HepG2 (cell line): ENCODE measurements around the gene PCGF2. TPM values are rescaled to one million over a fixed set of nuclear protein-coding genes. Genes with fewer than 3 reads are reported as not detected.

Experiments used
- ARNTL ChIP-seq: sonication (generic); formaldehyde crosslinking; IDR thresholded peaks from 2 replicates; pipeline ENCODE4 v1.4.0; 2020; ENCODE audit warnings: mild to moderate bottlenecking, missing genetic modification reagents
- CBX1 ChIP-seq: IDR thresholded peaks from one replicate; pipeline ENCODE4 v1.6.1; 2016; ENCODE audit warnings: antibody characterized with exemption, low read depth
- ETV5 ChIP-seq: IDR thresholded peaks from 2 replicates; pipeline ENCODE4 v1.6.1; 2018; ENCODE audit warnings: missing biosample characterization, missing genetic modification reagents, inconsistent platforms, borderline replicate concordance
- FOXP1 ChIP-seq, 2 experiments: fragments of 450-650 bp in 1 of 2; IDR thresholded peaks; 2 replicates each; pipeline ENCODE4 v1.6.1; 2017 to 2018; ENCODE audit warnings: antibody characterized with exemption in 1 of 2
- GATAD1 ChIP-seq: IDR thresholded peaks from 2 replicates; pipeline ENCODE4 v1.6.1; 2016; ENCODE audit warnings: missing genetic modification reagents, missing compliant biosample characterization
- GTF2F1 ChIP-seq: fragments of 150-350 bp; IDR thresholded peaks from 2 replicates; pipeline ENCODE4 v1.6.1; 2014; ENCODE audit warnings: low read length
- IRF1 ChIP-seq: sonication (generic); formaldehyde crosslinking; IDR thresholded peaks from 2 replicates; pipeline ENCODE4 v1.4.0; 2020; ENCODE audit warnings: low read depth, mild to moderate bottlenecking, missing genetic modification reagents
- JUND ChIP-seq: sonication (generic); formaldehyde crosslinking; IDR thresholded peaks from 2 replicates; pipeline ENCODE4 v1.8.0; 2022; ENCODE audit warnings: mild to moderate bottlenecking, missing genetic modification reagents
- KDM2A ChIP-seq: sonication (generic); formaldehyde crosslinking; IDR thresholded peaks from 2 replicates; pipeline ENCODE4 v1.4.0; 2020; ENCODE audit warnings: low read depth, missing genetic modification reagents, borderline replicate concordance
- NCOR1 ChIP-seq: fragments of 200-600 bp; sonication (generic); IDR thresholded peaks from 2 replicates; pipeline ENCODE4 v1.7.0; 2017; ENCODE audit warnings: antibody characterized with exemption, low read length, borderline replicate concordance
- NFE2L1 ChIP-seq: sonication (generic); formaldehyde crosslinking; IDR thresholded peaks from 2 replicates; pipeline ENCODE4 v1.4.0; 2020; ENCODE audit warnings: missing genetic modification reagents, mild to moderate bottlenecking, borderline replicate concordance
- SAP130 ChIP-seq: IDR thresholded peaks from 2 replicates; pipeline ENCODE4 v1.6.1; 2016; ENCODE audit warnings: low read depth
- TBX2 ChIP-seq: sonication (generic); formaldehyde crosslinking; IDR thresholded peaks from 2 replicates; pipeline ENCODE4 v1.5.0; 2020; ENCODE audit warnings: missing genetic modification reagents, mild to moderate bottlenecking, borderline replicate concordance
- TFDP2 ChIP-seq: sonication (generic); formaldehyde crosslinking; IDR thresholded peaks from 2 replicates; pipeline ENCODE4 v1.4.0; 2020; ENCODE audit warnings: missing genetic modification reagents
- TP53 ChIP-seq: sonication (generic); formaldehyde crosslinking; conservative IDR thresholded peaks from 2 replicates; pipeline ENCODE4 v1.4.0; 2020; ENCODE audit warnings: missing genetic modification reagents
- YY1 ChIP-seq: IDR thresholded peaks from 2 replicates; pipeline ENCODE4 v1.6.1; 2011; ENCODE audit warnings: low read length, low read depth, moderate library complexity, mild to moderate bottlenecking; ENCODE audit not compliant: insufficient read depth, insufficient replicate concordance
- ZBTB42 ChIP-seq: sonication (generic); formaldehyde crosslinking; IDR thresholded peaks from 2 replicates; pipeline ENCODE4 v1.5.0; 2020; ENCODE audit warnings: mild to moderate bottlenecking, missing genetic modification reagents
- ZFP1 ChIP-seq: IDR thresholded peaks from 2 replicates; pipeline ENCODE4 v1.6.1; 2016
- ZNF256 ChIP-seq: sonication (generic); formaldehyde crosslinking; conservative IDR thresholded peaks from 2 replicates; pipeline ENCODE4 v1.4.0; 2020; ENCODE audit warnings: missing genetic modification reagents
- ZNF709 ChIP-seq: sonication (generic); formaldehyde crosslinking; IDR thresholded peaks from 2 replicates; pipeline ENCODE4 v1.5.0; 2020; ENCODE audit warnings: mild to moderate bottlenecking, missing genetic modification reagents
- polyA plus RNA-seq, 8 experiments: library from polyadenylated mRNA; depleted of rRNA in 3 of 8; stranded (reverse) in 7 of 8; unstranded in 1 of 8; fragments of >200 nt; fragmentation: Illumina TruSeq in 4 of 8; extraction: Trizol in 4 of 8; gene quantifications; 2 replicates each; pipeline versions ENCODE4 v1.2.1 to v1.2.3, GENCODE V29; 2011 to 2016; ENCODE audit warnings: low read depth in 4 of 8, missing spikeins in 1 of 8, mixed read lengths in 1 of 8; ENCODE audit not compliant: insufficient read depth in 1 of 8
- total RNA-seq, 5 experiments: library from RNA; depleted of rRNA; stranded (reverse); fragments of >200 nt; fragmentation: Illumina TruSeq; extraction: Trizol; gene quantifications; 2 replicates each; pipeline ENCODE4 v1.2.3, GENCODE V29; 2016; ENCODE audit warnings: low read depth in 1 of 5
- TF ChIP-seq, protein P1 (sequence below): sonication (generic); formaldehyde crosslinking; IDR thresholded peaks from 2 replicates; pipeline ENCODE4 v1.8.1; 2022; ENCODE audit warnings: mild to moderate bottlenecking, missing genetic modification reagents
- TF ChIP-seq, protein P2 (sequence below): sonication (generic); formaldehyde crosslinking; IDR thresholded peaks from 2 replicates; pipeline ENCODE4 v1.5.1; 2020; ENCODE audit warnings: missing genetic modification reagents, mild to moderate bottlenecking, borderline replicate concordance
- TF ChIP-seq, protein P3 (sequence below): sonication (generic); formaldehyde crosslinking; IDR thresholded peaks from 2 replicates; pipeline ENCODE4 v1.5.0; 2020; ENCODE audit warnings: missing genetic modification reagents, mild to moderate bottlenecking, borderline replicate concordance

The PCGF2 gene
- total and polyA plus RNA-seq, 2 of the 13 experiments (the other 11 are each of a cell fraction or from before 2014, with no cell fraction given) = 11.6 to 29.4 TPM

- TF ChIP-seq, protein P1, sequence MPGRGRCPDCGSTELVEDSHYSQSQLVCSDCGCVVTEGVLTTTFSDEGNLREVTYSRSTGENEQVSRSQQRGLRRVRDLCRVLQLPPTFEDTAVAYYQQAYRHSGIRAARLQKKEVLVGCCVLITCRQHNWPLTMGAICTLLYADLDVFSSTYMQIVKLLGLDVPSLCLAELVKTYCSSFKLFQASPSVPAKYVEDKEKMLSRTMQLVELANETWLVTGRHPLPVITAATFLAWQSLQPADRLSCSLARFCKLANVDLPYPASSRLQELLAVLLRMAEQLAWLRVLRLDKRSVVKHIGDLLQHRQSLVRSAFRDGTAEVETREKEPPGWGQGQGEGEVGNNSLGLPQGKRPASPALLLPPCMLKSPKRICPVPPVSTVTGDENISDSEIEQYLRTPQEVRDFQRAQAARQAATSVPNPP (CRISPR knock-in tag) = no peak
- TF ChIP-seq ETV5 (CRISPR knock-in tag) (no peak), NFE2L1 (no peak), TBX2 (peak; percentile 56; the same call in 1 of the 2 replicates), ZBTB42 (CRISPR knock-in tag) (no peak), TFDP2 (CRISPR knock-in tag) (0 out of 2 replicates have a peak, but pooled peaks have one; percentile 1), FOXP1 (IDR thresholded peaks at IDR 0.05) (no peak), FOXP1 (CRISPR knock-in tag; IDR thresholded peaks at IDR 0.05) (no peak), TP53 (CRISPR knock-in tag) (no peak), CBX1 (no peak), ZNF256 (CRISPR knock-in tag) (no peak), YY1 (no peak), ARNTL (CRISPR knock-in tag) (no peak), ZNF709 (CRISPR knock-in tag) (no peak), GTF2F1 (no peak), NCOR1 (no peak), JUND (no peak), IRF1 (CRISPR knock-in tag) (no peak), GATAD1 (CRISPR knock-in tag) (0 out of 2 replicates have a peak, but pooled peaks have one; percentile 29), KDM2A (CRISPR knock-in tag) (peak; percentile 2; the same call in 1 of the 2 replicates), SAP130 (CRISPR knock-in tag) (0 out of 2 replicates have a peak, but pooled peaks have one; percentile 17), ZFP1 (no peak)
- TF ChIP-seq, protein P2, sequence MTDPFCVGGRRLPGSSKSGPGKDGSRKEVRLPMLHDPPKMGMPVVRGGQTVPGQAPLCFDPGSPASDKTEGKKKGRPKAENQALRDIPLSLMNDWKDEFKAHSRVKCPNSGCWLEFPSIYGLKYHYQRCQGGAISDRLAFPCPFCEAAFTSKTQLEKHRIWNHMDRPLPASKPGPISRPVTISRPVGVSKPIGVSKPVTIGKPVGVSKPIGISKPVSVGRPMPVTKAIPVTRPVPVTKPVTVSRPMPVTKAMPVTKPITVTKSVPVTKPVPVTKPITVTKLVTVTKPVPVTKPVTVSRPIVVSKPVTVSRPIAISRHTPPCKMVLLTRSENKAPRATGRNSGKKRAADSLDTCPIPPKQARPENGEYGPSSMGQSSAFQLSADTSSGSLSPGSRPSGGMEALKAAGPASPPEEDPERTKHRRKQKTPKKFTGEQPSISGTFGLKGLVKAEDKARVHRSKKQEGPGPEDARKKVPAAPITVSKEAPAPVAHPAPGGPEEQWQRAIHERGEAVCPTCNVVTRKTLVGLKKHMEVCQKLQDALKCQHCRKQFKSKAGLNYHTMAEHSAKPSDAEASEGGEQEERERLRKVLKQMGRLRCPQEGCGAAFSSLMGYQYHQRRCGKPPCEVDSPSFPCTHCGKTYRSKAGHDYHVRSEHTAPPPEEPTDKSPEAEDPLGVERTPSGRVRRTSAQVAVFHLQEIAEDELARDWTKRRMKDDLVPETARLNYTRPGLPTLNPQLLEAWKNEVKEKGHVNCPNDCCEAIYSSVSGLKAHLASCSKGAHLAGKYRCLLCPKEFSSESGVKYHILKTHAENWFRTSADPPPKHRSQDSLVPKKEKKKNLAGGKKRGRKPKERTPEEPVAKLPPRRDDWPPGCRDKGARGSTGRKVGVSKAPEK = no peak
- TF ChIP-seq, protein P3, sequence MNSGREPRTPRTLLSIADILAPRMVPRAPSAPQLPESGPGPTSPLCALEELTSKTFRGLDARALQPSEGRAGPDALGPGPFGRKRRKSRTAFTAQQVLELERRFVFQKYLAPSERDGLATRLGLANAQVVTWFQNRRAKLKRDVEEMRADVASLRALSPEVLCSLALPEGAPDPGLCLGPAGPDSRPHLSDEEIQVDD (CRISPR knock-in tag) = no peak
Observed at GRCh38 chr17:38733982-38734973, 13.9 kb downstream of the PCGF2 start (continued).
